Endothelial cell of hepatic sinusoid (primary cell): Measurements from ENCODE around the gene PTAFR.
"Not testable (repeated sequence)": the region's sequence is repeated elsewhere in the genome, so short reads cannot be mapped to it uniquely, and the experiment has no call there.

Experiments used
- in situ Hi-C: cut with HindIII; loops from 2 replicates; pipeline ENCODE4 v1.10.0; 2017; ENCODE audit warnings: low sequenced_read_pairs

The PTAFR gene

GRCh38 chr1:28145728-28146127, 30.8 kb downstream of the PTAFR start:
- in situ Hi-C loops, result no loop called here

GRCh38 chr1:28144203-28145135, 32.0 kb downstream of the PTAFR start:
- in situ Hi-C loops, result no loop called here

- in situ Hi-C loops, result no loop called here
These were observed 32.8 kb downstream of the PTAFR start for GRCh38 chr1:28143496-28144202.

- in situ Hi-C loops, result no loop called here
These were observed 34.8 kb downstream of the PTAFR start for GRCh38 chr1:28141685-28142084.

GRCh38 chr1:28139866-28140265, 36.6 kb downstream of the PTAFR start:
- in situ Hi-C loops, result not testable (repeated sequence)

- in situ Hi-C loops, result no loop called here
These were observed 37.3 kb downstream of the PTAFR start for GRCh38 chr1:28139025-28139712.

- in situ Hi-C loops, result no loop called here
These were observed 39.4 kb downstream of the PTAFR start for GRCh38 chr1:28136922-28137613.

- in situ Hi-C loops, result no loop called here
These were observed 40.1 kb downstream of the PTAFR start for GRCh38 chr1:28136169-28136921.

- in situ Hi-C loops, result no loop called here
These were observed 40.9 kb downstream of the PTAFR start for GRCh38 chr1:28135371-28136168.

GRCh38 chr1:28134651-28135207, 41.8 kb downstream of the PTAFR start:
- in situ Hi-C loops, result no loop called here

GRCh38 chr1:28132171-28133167, 44.0 kb downstream of the PTAFR start:
- in situ Hi-C loops, result no loop called here

GRCh38 chr1:28130901-28131300, 45.6 kb downstream of the PTAFR start:
- in situ Hi-C loops, result no loop called here

GRCh38 chr1:28129150-28129549, 47.3 kb downstream of the PTAFR start:
- in situ Hi-C loops, result no loop called here

- in situ Hi-C loops, result no loop called here
These were observed 48.8 kb downstream of the PTAFR start for GRCh38 chr1:28127617-28128257.

- in situ Hi-C loops, result no loop called here
These were observed 49.6 kb downstream of the PTAFR start for GRCh38 chr1:28126783-28127490.

GRCh38 chr1:28126212-28126611, 50.3 kb downstream of the PTAFR start:
- in situ Hi-C loops, result no loop called here
